GM12872 (cell line): ENCODE results near the gene SYNM.

Experiments used
- CTCF ChIP-seq: IDR thresholded peaks from 3 replicates; pipeline ENCODE4 v1.5.1; 2011; ENCODE audit warnings: low read depth, mild to moderate bottlenecking, low read length, moderate library complexity; ENCODE audit not compliant: insufficient read depth

The SYNM gene

GRCh38 chr15:99104788-99105513 is at the start of gene SYNM:
Gene SYNM, plus strand, starts transcription at chr15:99105080. Its CDS starts 120 bp downstream, at chr15:99105200.
- peak; percentile 58; the same call in 2 of the 3 replicates for TF ChIP-seq CTCF

- TF ChIP-seq CTCF = no peak
Measured at GRCh38 chr15:99055555-99056134, 49.2 kb upstream of the SYNM start.

GRCh38 chr15:99057020-99057419 is 47.9 kb upstream of the SYNM start:
- no peak for TF ChIP-seq CTCF

- TF ChIP-seq CTCF = 0 out of 3 replicates have a peak, but pooled peaks have one; percentile 0
Measured at GRCh38 chr15:99057697-99058420, 47.0 kb upstream of the SYNM start.

GRCh38 chr15:99058421-99058870 is 46.4 kb upstream of the SYNM start:
- TF ChIP-seq CTCF = no peak

GRCh38 chr15:99059010-99059981 is 45.6 kb upstream of the SYNM start:
- peak; percentile 52; the same call in 2 of the 3 replicates for TF ChIP-seq CTCF
